Measurements from ENCODE around the gene TANC1. TPM values are rescaled to one million over a fixed set of nuclear protein-coding genes. Genes with fewer than 3 reads are reported as not detected.

The TANC1 gene
- polyA plus RNA-seq, 2 donors = 18.1 to 21.4 TPM

DNA sequence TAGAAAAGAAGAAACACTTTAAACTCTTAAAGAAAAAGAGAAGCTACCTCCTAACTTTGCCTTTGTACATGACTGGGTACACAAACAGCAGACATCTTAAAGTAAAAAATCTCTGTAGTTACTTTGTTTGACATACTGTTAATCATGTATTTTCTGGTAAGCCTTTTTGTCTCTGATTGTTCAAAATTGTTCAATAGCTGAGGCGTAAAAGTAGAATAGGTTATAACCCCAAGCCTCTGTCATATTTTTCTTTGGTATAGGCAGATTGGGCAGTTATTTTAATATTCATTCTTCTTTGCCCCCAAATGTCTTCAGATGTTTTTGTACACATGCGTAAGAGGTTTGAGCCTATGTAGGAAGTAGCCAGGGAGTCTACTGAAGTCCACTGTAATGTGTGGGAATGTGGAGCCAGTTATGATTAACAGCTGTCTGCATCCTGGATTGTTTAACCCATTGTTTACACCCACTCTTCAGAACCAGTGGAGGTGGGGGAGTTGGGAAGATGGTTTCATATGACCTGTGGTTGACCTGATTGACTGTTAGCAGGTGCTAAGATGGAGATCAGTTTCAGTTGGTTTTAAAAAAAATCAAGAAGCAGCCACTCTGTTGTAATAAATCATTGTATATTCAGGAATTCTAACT lies 150.5 kb downstream of the TANC1 start:
- no peak overlapping the region for H3K4me3 ChIP-seq (ENCODE audit: low read depth in 1 of 2, low read length in 2 of 2)
- no peaks in the 10 kb centered on the region for H3K27me3 ChIP-seq (ENCODE audit: control insufficient read depth in 1 of 2, insufficient read depth in 2 of 2, low read length in 2 of 2)
- no peak overlapping the region for H3K27ac ChIP-seq (ENCODE audit: low read depth in 2 of 2, low read length in 1 of 2)
- no peaks in the 10 kb centered on the region for H3K36me3 ChIP-seq (ENCODE audit: control insufficient read depth in 2 of 2, insufficient read depth in 2 of 2, low read length in 1 of 2)
- H3K4me1 ChIP-seq (ENCODE audit: control insufficient read depth in 2 of 2, insufficient read depth in 2 of 2, low read length in 1 of 2) = peaks cover 5 to 8% of the 10 kb centered on the region in 2 donors
- 76 to 77% methylated on average over 2 of the region's 2 CpGs for WGBS, 2 donors
- no peaks in the 10 kb centered on the region for H3K9me3 ChIP-seq (ENCODE audit: control insufficient read depth in 2 of 2, insufficient read depth in 1 of 2, low read depth in 1 of 2, low read length in 1 of 2)

DNA sequence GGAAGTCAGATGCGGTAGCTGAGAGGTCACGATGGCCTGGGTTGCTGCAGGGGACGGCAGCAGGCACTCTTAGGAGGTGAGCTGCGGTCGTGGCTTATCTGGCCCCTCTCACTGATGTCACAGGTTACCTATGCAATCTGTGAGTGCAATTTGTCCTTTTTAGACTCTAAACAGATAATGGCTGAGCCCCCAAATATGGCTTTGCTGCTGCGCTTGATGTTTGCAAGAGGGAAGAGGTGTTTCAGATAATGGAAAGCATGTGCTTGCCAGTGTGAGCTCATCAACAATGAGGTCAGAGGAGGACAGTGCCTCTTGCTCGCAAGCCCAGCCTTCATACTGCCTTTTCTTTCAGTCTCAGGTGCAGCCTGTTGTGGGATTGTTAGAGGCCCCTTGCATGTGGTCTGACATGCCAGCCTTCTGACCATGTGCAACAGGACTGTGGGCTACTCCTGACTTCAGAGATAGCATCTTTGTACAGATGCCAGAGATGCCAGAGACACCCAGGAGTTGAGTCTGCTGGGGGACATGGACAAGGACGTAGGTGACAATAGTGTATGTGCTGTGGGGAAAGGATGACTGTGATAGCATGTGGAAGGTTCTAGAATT lies 151.3 kb downstream of the TANC1 start:
- Histone ChIP-seq H3K27me3 (ENCODE audit: control insufficient read depth in 1 of 2, insufficient read depth in 2 of 2, low read length in 2 of 2) (no peaks in the 10 kb centered on the region), H3K36me3 (ENCODE audit: control insufficient read depth in 2 of 2, insufficient read depth in 2 of 2, low read length in 1 of 2) (no peaks in the 10 kb centered on the region), H3K27ac (ENCODE audit: low read depth in 2 of 2, low read length in 1 of 2) (no peak overlapping the region), H3K9me3 (ENCODE audit: control insufficient read depth in 2 of 2, insufficient read depth in 1 of 2, low read depth in 1 of 2, low read length in 1 of 2) (no peaks in the 10 kb centered on the region), H3K4me3 (ENCODE audit: low read depth in 1 of 2, low read length in 2 of 2) (no peak overlapping the region), H3K4me1 (ENCODE audit: control insufficient read depth in 2 of 2, insufficient read depth in 2 of 2, low read length in 1 of 2) (peaks cover 5 to 11% of the 10 kb centered on the region in 2 donors)
- WGBS, 2 donors = 82 to 84% methylated on average over 8 of the region's 8 CpGs

- Histone ChIP-seq H3K4me3 (ENCODE audit: low read depth in 1 of 2, low read length in 2 of 2) (no peak overlapping the region), H3K4me1 (ENCODE audit: control insufficient read depth in 2 of 2, insufficient read depth in 2 of 2, low read length in 1 of 2) (peaks cover 7 to 11% of the 10 kb centered on the region in 2 donors), H3K36me3 (ENCODE audit: control insufficient read depth in 2 of 2, insufficient read depth in 2 of 2, low read length in 1 of 2) (no peaks in the 10 kb centered on the region), H3K9me3 (ENCODE audit: control insufficient read depth in 2 of 2, insufficient read depth in 1 of 2, low read depth in 1 of 2, low read length in 1 of 2) (no peaks in the 10 kb centered on the region), H3K27ac (ENCODE audit: low read depth in 2 of 2, low read length in 1 of 2) (peak overlapping the region; percentile 72 to 91), H3K27me3 (ENCODE audit: control insufficient read depth in 1 of 2, insufficient read depth in 2 of 2, low read length in 2 of 2) (no peaks in the 10 kb centered on the region)
- 87 to 90% methylated on average over 9 of the region's 9 CpGs for WGBS, 2 donors
These were observed 155.3 kb downstream of the TANC1 start for GRCh38 chr2:159123786-159124185.

DNA sequence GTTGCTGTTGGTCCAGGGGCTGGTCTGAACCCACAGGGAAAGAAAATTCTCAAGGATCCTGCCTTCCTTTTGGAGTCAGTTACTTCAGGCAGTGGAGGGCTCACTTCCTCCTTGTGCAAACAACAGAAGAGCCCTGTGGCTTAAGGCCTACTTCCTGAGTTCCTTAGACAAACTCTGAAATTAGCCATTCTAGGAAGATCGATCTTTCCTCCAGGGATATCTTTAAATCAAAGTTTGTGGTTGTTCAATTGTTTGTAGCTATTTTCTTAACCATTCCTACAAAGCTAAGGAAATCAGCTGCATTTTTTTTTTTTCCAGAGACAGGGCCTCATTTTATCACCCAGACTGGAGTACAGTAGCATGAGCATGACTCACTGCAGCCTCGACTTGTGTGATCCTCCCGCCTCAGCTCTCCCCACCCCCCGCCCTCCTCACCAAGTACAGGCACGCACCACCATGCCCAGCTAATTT lies 156.0 kb downstream of the TANC1 start:
- WGBS, 2 donors = 16 to 21% methylated on average over 5 of the region's 5 CpGs
- Histone ChIP-seq H3K27me3 (ENCODE audit: control insufficient read depth in 1 of 2, insufficient read depth in 2 of 2, low read length in 2 of 2) (no peaks in the 10 kb centered on the region), H3K4me3 (ENCODE audit: low read depth in 1 of 2, low read length in 2 of 2) (no peak overlapping the region), H3K36me3 (ENCODE audit: control insufficient read depth in 2 of 2, insufficient read depth in 2 of 2, low read length in 1 of 2) (no peaks in the 10 kb centered on the region), H3K4me1 (ENCODE audit: control insufficient read depth in 2 of 2, insufficient read depth in 2 of 2, low read length in 1 of 2) (peaks cover 7 to 11% of the 10 kb centered on the region in 2 donors), H3K27ac (ENCODE audit: low read depth in 2 of 2, low read length in 1 of 2) (peak overlapping the region; percentile 72 to 91), H3K9me3 (ENCODE audit: control insufficient read depth in 2 of 2, insufficient read depth in 1 of 2, low read depth in 1 of 2, low read length in 1 of 2) (no peaks in the 10 kb centered on the region)

DNA sequence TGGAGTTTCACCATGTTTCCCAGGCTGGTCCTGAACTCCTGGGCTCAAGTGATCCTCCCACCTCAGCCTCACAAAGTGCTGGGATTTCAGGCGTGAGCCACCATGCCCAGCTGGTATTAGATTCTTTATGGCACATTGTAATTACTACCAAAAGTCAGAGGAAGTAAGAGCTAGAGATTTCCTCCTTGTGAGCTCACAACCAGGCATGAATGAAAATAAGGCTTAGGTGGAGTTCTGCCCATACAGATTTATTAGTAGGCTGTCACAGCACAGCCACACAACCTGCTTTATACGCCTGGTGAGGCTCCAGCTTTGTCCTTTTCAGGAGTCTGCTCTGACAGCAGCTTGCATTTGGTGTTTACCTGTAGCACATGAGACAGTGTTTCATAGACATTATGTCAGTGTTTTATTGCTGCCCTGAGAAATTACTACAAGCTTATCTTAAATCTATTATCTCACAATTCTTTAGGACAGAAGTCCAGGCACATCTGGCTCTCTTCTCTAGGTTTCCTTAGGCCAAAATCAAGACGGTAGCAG lies 156.6 kb downstream of the TANC1 start:
- Histone ChIP-seq H3K4me3 (ENCODE audit: low read depth in 1 of 2, low read length in 2 of 2) (no peak overlapping the region), H3K4me1 (ENCODE audit: control insufficient read depth in 2 of 2, insufficient read depth in 2 of 2, low read length in 1 of 2) (peaks cover 9 to 14% of the 10 kb centered on the region in 2 donors), H3K27me3 (ENCODE audit: control insufficient read depth in 1 of 2, insufficient read depth in 2 of 2, low read length in 2 of 2) (no peaks in the 10 kb centered on the region), H3K36me3 (ENCODE audit: control insufficient read depth in 2 of 2, insufficient read depth in 2 of 2, low read length in 1 of 2) (no peaks in the 10 kb centered on the region), H3K9me3 (ENCODE audit: control insufficient read depth in 2 of 2, insufficient read depth in 1 of 2, low read depth in 1 of 2, low read length in 1 of 2) (no peaks in the 10 kb centered on the region), H3K27ac (ENCODE audit: low read depth in 2 of 2, low read length in 1 of 2) (peak overlapping the region; percentile 72 to 91)
- WGBS, 2 donors = 35 to 37% methylated on average over 3 of the region's 3 CpGs

GRCh38 chr2:159125858-159126257 lies 157.4 kb downstream of the TANC1 start:
- Histone ChIP-seq H3K9me3 (ENCODE audit: control insufficient read depth in 2 of 2, insufficient read depth in 1 of 2, low read depth in 1 of 2, low read length in 1 of 2) (no peaks in the 10 kb centered on the region), H3K4me3 (ENCODE audit: low read depth in 1 of 2, low read length in 2 of 2) (no peak overlapping the region), H3K27me3 (ENCODE audit: control insufficient read depth in 1 of 2, insufficient read depth in 2 of 2, low read length in 2 of 2) (no peaks in the 10 kb centered on the region), H3K27ac (ENCODE audit: low read depth in 2 of 2, low read length in 1 of 2) (peak overlapping the region; percentile 72 to 91), H3K4me1 (ENCODE audit: control insufficient read depth in 2 of 2, insufficient read depth in 2 of 2, low read length in 1 of 2) (peaks cover 9 to 14% of the 10 kb centered on the region in 2 donors), H3K36me3 (ENCODE audit: control insufficient read depth in 2 of 2, insufficient read depth in 2 of 2, low read length in 1 of 2) (no peaks in the 10 kb centered on the region)
- 87 to 89% methylated on average over 4 of the region's 4 CpGs for WGBS, 2 donors

- Histone ChIP-seq H3K36me3 (ENCODE audit: control insufficient read depth in 2 of 2, insufficient read depth in 2 of 2, low read length in 1 of 2) (no peaks in the 10 kb centered on the region), H3K27me3 (ENCODE audit: control insufficient read depth in 1 of 2, insufficient read depth in 2 of 2, low read length in 2 of 2) (no peaks in the 10 kb centered on the region), H3K27ac (ENCODE audit: low read depth in 2 of 2, low read length in 1 of 2) (peak overlapping the region in 1 of 2 donors; percentile 8), H3K4me3 (ENCODE audit: low read depth in 1 of 2, low read length in 2 of 2) (no peak overlapping the region), H3K4me1 (ENCODE audit: control insufficient read depth in 2 of 2, insufficient read depth in 2 of 2, low read length in 1 of 2) (peaks cover 9 to 14% of the 10 kb centered on the region in 2 donors), H3K9me3 (ENCODE audit: control insufficient read depth in 2 of 2, insufficient read depth in 1 of 2, low read depth in 1 of 2, low read length in 1 of 2) (no peaks in the 10 kb centered on the region)
- 22 to 65% methylated on average over 2 of the region's 2 CpGs for WGBS, 2 donors
These were observed 158.1 kb downstream of the TANC1 start for GRCh38 chr2:159126432-159127022.

DNA sequence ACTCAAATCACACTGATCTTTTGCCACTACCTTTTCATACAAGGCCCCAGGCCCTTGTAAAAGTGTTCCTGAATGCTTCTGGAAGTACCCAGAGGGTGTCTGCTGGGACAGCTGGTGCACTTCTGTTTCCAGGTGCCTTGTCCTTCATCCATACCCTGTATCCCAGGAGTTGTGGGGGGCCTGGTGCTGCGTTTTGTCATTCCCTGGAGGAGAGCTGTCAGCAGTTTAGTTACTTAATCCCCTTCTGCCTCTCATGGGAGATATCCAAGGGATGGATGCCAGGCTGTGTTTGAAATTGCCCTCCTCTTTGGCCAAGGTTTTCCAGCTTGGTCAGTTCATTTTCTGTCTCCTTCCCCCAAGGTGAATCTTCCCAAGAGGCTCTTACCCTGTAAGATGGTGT lies 159.8 kb downstream of the TANC1 start:
- no peaks in the 10 kb centered on the region for H3K27me3 ChIP-seq (ENCODE audit: control insufficient read depth in 1 of 2, insufficient read depth in 2 of 2, low read length in 2 of 2)
- no peak overlapping the region for H3K4me3 ChIP-seq (ENCODE audit: low read depth in 1 of 2, low read length in 2 of 2)
- H3K27ac ChIP-seq (ENCODE audit: low read depth in 2 of 2, low read length in 1 of 2) = no peak overlapping the region
- H3K36me3 ChIP-seq (ENCODE audit: control insufficient read depth in 2 of 2, insufficient read depth in 2 of 2, low read length in 1 of 2) = no peaks in the 10 kb centered on the region
- H3K9me3 ChIP-seq (ENCODE audit: control insufficient read depth in 2 of 2, insufficient read depth in 1 of 2, low read depth in 1 of 2, low read length in 1 of 2) = no peaks in the 10 kb centered on the region
- 38 to 56% methylated on average over 1 of the region's 1 CpG for WGBS, 2 donors
- H3K4me1 ChIP-seq (ENCODE audit: control insufficient read depth in 2 of 2, insufficient read depth in 2 of 2, low read length in 1 of 2) = peaks cover 6 to 10% of the 10 kb centered on the region in 2 donors

- Histone ChIP-seq H3K4me3 (ENCODE audit: low read depth in 1 of 2, low read length in 2 of 2) (no peak overlapping the region), H3K9me3 (ENCODE audit: control insufficient read depth in 2 of 2, insufficient read depth in 1 of 2, low read depth in 1 of 2, low read length in 1 of 2) (no peaks in the 10 kb centered on the region), H3K36me3 (ENCODE audit: control insufficient read depth in 2 of 2, insufficient read depth in 2 of 2, low read length in 1 of 2) (no peaks in the 10 kb centered on the region), H3K27me3 (ENCODE audit: control insufficient read depth in 1 of 2, insufficient read depth in 2 of 2, low read length in 2 of 2) (no peaks in the 10 kb centered on the region), H3K27ac (ENCODE audit: low read depth in 2 of 2, low read length in 1 of 2) (no peak overlapping the region), H3K4me1 (ENCODE audit: control insufficient read depth in 2 of 2, insufficient read depth in 2 of 2, low read length in 1 of 2) (peaks cover 4 to 5% of the 10 kb centered on the region in 2 donors)
- 60 to 66% methylated on average over 1 of the region's 1 CpG for WGBS, 2 donors
These were observed 160.8 kb downstream of the TANC1 start for GRCh38 chr2:159129269-159129668.

All from esophagus (tissue), 2 donors.